NCI-H2029 (cell line): ENCODE data around the gene KIF22.
"Not testable (repeated sequence)": the region's sequence is repeated elsewhere in the genome, so short reads cannot be mapped to it uniquely, and the experiment has no call there.

Experiments
- DNase-seq: peaks from one replicate; lab custom pipeline; 2025; lab: John Stamatoyannopoulos, UW

The KIF22 gene

DNA sequence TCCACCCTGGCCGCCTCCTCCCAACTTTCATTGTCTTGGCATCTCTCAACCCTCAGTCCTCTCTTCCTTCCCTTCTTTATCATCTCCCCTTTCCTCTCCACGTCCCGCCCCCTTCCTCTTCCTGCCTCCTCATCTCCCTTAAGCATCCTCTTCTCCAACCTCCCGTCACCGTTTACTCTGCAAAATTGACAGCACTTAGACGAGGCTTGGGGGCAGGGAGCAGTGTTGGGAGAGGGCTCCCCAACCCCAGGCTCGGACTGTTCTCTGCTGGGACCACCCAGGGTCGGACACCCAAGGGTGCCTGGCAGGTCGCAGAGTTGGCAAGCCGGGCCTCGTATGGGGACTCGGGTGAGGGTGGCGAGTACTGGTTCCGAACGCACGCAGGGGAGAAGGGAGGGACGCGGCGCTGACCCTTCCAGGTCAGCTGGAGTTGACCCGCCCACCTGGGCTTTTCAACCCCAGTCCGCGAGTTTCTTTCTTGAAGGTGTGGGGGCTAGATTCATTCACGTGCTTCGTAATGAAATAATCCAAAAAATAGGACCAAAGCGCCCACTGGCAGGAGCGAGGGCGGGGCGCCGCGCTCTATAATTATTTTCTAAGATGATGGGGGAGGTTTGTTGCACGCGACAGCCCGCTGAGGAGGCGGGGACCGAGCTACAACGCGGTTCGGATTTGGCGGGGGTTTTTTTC is 24.6 kb downstream of the KIF22 start:
- no peak for DNase-seq

DNA sequence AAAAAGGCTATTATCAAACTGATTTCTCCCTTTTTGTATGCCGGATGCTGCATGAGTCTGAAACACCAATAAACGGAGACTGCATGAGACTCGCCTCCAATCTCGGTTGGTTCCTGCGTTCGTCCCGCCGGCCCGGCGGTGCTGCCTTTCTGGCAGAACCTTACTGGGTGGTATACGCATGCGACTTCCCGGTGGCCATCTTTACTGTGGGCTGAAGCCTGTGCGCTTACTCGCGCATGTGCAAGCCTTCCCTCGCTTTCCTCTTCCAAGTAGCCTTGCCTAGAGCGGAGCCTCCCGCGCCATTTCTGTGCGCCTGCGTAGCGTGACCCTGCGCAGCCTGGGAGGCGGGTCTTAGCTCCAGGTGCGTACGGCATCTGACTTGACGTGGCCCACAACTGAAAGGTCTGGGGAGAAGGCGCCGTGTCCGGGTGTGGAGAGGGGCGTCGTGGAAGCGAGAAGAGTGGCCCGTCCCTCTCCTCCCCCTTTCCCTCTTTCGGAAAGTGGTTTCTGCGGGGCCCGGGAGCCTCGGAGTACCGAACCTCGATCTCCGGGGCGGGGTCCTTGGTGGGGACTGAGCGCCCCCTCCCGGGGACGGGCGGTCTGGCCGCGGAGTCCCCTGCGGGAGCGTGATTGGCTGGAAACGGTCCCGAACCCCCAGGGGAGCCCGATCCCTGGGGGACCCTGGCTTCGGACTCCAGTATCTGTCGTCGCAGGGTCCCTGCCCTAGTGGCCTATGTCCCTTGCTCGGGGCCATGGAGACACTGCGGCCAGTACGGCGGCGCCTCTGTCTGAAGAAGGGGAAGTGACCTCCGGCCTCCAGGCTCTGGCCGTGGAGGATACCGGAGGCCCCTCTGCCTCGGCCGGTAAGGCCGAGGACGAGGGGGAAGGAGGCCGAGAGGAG is 25.5 kb downstream of the KIF22 start, which contains the start of gene PAGR1:
TSS of gene PAGR1 (plus strand) at position 360 of the 901 bp plus-strand sequence. CDS start at position 734, 374 bp downstream.
- DNase-seq: peak; percentile 98

DNA sequence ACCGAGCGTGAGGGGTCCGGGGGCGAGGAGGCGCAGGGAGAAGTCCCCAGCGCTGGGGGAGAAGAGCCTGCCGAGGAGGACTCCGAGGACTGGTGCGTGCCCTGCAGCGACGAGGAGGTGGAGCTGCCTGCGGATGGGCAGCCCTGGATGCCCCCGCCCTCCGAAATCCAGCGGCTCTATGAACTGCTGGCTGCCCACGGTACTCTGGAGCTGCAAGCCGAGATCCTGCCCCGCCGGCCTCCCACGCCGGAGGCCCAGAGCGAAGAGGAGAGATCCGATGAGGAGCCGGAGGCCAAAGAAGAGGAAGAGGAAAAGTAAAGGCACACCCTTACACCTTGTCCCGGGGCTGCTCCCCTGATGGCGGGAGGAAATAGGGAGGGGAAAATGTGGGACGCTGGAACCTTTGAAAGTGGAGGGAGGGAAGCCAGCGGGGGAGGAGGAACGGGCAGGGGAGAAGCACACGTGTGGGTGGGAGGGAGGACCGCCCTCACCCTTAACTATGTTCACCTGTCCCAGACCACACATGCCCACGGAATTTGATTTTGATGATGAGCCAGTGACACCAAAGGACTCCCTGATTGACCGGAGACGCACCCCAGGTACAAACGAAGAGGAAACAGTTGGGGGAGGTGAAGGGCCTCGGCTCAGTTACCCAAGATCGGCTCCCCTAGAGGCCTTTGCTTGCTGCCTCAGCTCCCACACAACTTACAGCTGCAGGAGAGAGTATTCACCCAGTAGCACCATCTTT is 26.3 kb downstream of the KIF22 start:
- peak; percentile 24 for DNase-seq

DNA sequence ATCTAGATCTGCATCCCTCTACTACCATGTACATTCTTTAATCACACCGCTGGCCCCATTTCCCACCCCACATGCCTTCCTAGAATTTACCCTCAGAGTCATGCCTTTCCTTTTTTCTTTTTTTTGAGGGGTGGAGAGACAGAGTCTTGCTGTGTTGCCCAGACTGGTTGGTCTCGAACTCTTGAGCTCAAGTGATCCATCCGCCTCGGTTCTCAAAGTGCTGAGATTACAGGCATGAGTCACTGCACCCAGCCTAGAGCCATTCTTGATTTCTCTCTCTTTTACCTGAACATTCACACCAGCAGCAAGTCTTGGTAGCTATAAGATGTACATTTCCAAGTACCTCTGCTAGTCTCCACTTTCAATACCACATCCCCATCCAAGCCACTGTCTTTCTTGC is 27.5 kb downstream of the KIF22 start:
- no peak for DNase-seq

DNA sequence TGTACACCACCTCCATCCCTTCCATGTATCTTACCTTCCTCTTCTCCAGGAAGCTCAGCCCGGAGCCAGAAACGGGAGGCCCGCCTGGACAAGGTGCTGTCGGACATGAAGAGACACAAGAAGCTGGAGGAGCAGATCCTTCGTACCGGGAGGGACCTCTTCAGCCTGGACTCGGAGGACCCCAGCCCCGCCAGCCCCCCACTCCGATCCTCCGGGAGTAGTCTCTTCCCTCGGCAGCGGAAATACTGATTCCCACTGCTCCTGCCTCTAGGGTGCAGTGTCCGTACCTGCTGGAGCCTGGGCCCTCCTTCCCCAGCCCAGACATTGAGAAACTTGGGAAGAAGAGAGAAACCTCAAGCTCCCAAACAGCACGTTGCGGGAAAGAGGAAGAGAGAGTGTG is 29.0 kb downstream of the KIF22 start:
- no peak for DNase-seq

DNA sequence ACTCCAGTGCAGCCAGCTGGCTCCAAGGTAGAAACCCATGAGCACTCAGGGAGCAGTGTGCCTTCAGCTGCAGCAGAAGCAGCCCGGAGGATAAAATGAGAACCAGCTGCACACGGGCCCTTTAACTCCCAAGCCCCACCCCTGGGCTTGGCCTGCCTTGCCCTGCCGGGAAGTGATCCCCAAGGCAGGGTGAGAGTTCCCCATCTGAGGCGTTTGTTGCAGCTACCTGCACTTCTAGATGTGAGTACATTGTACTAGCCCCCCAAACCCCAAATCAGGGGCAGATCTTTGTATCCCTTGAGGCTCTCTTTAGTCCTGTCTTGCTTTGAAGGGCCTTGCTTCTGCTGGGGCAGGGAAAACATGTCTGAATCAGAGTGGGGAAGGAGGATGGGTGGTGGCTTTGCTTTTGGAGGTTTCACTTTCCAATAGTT is 29.7 kb downstream of the KIF22 start, which contains the start of gene MVP:
TSS of gene MVP (plus strand) at position 192 of the 431 bp plus-strand sequence. CDS start 10,088 bp downstream, outside the sequence.
- peak; percentile 19 for DNase-seq

DNA sequence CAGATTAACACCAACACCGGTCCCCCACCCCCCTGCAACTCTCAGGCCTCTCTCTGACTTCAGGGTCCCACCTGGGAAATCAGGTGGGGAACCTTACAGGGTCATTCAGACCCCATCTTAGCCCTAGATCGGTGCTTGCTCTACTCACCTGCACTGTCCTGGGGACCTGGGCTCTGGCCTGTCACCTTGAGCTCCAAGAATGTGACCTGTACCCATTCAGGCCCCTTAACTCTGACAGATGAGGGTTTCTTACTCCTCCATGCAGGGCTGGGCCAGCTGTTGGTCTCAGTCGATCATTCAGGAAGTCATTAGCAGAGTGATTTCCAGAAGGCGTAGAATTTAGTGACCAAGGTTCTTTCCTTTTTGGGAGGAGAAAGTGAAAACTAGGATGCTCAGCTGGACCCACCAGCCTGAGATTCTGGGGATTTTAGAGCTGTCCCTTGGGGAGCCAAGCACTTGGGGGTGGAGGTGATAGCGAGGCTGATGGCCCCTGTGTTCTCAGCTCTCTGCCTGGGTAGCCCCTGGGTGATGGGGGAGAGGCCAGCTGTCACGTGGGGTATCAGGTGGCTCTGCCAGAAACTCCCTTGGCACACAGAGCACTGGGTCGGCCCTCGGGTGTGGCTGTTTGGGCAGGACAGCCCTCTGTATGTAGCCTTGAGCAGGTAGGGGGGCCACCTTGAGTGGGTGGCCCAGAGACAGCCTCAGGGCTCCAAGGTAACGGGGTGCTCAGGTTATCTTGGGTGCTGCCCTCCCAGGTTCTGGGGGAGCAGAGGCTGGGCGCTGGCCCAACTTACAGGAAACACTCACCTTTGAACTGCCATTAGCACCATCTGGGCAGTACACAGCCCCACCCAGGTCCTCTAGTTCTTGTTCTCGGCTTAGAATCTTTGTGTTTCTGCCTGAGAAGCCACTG is 30.4 kb downstream of the KIF22 start:
- DNase-seq: no peak

DNA sequence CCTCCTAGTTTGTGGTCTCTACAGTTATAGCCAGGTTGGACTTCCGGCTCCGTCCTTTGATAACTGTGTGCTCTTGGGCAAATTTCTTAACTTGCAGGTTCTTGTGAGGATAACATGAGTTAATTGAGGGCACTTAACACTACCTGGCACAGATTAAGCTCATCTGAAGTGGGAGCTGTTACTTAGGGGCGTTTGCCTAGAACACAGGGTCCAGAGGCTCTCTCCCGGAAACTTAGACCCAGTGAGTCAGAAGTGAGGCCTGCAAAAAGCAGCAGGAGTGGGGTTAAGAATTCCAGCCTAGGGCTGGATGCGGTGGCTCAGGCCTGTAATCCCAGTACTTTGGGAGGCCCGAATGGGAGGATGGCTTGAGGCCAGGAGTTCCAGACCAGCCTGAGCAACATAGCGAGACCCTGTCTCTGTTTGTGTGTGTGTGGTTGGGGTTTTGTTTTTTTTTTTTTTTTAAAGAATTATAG is 31.1 kb downstream of the KIF22 start:
- DNase-seq: no peak

DNA sequence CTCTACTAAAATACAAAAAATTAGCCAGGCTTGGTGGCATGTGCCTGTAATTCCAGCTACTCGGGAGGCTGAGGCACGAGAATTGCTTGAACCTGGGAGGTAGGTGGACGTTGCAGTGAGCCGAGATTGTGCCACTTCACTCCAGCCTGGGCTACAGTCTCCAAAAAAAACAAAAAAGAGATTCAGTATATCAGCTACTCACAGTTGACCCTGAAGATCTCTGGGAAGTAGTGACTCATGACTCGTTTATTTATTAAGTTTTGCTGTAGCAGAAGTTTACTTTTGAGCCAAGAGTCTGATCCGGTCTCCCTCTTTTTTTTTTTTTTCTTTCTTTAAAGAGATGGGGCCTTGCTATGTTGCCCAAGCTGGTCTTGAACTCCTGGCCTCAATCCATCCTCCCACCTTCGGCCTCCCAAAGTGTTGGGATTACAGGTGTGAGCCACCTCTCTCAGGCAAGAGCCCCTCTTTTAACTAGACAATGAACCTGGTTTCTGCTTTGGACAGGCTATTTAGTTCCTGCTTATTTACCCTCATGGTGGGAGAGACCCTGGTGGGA is 34.1 kb downstream of the KIF22 start:
- DNase-seq: no peak

DNA sequence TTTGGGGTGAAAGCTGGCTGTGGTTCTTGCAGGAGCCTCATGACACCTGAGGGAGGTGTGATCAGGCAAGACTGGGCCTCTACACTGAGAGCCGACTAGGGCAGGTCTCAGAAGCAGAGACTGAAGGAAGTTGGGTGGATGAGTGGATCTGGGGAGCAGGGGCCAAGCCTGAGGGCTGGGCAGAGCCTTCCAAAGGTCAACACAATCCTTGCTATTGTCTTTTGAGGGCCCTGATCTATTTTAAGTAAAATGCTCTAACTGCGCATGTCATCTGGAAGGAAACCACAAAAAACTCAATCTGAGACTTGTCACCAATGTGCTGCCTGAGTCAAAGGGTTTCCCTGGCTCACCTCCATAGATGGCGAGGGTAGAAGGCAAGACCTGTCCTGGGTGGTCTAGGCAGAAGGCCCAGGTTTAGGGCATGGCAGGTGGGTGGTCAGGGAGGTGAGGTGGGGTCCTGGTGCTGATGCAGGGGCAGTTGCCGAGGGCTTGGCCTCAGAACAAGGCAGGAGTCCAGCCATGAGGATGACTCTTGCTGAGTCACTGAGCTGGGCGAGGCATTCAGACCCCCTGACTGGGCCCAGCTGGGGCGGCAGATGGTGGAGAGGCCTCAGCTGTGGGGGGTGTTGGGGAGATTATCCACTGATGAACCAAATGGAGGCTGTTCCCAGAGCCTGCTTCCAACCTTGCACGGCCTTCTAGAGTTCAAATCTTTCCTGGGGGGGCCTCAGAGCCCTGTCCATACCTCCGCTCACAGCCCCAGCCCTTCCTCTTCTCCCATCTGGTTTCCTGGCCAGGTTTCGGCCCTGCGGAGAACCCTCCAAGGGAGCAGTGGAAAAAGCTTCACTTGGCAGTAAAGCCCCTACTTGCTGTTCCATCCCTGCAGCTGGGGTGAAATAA is 34.8 kb downstream of the KIF22 start:
- no peak for DNase-seq

DNA sequence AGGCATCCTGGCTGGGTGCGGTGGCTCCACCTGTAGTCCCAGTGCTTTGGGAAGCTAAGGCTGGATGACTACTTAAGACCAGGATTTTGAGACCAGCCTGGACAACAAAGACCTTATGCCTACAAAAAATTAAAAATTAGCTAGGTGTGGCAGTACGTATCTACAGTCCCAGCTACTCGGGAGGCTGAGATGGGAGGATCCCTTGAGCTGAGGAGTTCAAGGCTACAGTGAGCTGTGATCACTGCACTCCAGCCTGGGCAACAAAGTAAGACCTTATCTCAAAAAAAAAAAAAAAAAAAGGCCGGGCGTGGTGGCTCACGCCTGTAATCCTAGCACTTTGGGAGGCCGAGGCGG is 35.8 kb downstream of the KIF22 start:
- DNase-seq: no peak

DNA sequence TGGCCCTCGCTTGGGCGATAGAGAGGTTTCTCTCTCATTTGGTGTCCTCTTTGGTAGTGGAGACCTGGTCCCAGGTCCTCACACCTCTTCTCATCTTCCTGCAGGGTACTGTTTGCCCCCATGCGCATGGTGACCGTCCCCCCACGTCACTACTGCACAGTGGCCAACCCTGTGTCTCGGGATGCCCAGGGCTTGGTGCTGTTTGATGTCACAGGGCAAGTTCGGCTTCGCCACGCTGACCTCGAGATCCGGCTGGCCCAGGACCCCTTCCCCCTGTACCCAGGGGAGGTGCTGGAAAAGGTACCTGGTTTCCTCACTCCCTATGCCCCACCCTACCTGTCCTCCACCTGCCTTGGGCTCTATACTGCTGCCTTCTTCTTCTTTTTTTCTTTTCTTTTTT is 40.2 kb downstream of the KIF22 start:
- no peak for DNase-seq

DNA sequence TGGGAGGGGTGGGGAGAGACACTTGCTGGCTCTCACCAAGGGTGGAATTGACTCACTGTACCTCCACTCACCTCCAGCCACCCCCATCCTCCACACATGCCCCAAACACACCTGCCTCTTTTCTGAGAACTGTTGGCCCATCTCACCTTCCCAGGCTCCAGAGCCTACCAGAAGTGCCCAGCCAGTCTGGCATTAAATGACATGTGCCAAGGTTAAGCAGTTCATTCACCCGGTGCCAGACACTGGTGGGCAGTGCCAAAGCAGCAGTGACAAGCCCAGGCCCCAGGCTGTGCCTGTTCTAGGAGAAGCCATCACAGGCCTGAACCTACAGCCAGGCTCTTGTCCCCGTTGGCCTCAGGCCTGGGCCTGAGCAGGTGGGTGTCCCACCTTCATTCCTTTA is 40.9 kb downstream of the KIF22 start:
- DNase-seq: no peak

DNA sequence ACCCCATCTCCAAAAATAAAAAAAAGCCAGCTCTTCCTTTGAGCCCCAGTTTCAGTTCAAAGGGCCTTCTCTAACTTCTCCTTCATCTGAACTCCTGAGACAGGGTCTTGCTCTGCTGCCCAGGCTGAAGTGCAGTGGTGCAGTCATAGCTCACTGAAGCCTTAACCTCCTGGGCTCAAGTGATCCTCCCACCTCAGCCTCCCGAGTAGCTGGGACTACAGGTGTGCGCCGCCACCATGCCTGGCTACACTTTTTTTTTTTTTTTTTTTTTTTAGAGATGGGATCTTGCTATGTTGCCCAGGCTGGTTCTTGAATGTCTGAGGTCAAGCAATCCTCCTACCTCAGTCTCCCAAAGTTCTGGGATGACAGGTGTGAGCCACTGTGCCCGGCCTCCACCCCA is 42.7 kb downstream of the KIF22 start:
- DNase-seq: not testable (repeated sequence)

DNA sequence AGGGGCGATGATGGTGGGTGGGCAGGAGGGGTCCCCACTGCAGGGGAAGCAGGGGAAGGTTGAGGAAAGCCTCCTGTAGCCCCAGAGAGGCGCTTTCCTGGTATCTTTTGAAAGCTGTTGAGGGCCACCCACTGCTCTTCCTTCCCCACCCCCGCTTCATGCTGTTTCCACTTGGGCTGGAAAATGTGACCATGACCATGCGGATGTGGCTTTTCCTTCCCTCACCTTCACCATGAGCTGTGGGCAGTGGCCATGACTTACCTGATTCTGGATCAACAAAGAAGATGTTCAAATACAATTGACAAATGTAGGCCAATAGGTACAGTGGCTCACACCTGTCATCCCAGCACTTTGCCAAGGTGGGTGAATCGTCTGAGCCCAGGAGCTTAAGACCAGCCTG is 43.5 kb downstream of the KIF22 start:
- DNase-seq: no peak

DNA sequence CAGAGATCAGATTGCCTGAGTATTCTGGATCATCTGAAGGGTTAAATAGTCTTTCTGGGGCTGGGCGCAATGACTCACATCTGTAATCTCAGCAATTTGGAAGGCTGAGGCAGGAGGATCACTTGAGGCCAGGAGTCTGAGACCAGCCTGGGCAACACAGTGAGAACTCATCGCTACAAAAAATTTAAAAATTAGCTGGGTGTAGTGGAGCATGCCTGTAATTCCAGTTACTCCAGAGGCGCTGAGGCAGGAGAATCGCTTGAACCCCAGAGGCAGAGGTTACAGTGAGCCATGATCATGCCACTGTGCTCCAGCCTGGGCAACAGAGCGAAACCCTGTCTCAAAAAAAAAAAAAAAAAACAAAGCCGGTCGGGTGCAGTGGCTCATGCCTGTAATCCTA is 45.4 kb downstream of the KIF22 start:
- DNase-seq: no peak

DNA sequence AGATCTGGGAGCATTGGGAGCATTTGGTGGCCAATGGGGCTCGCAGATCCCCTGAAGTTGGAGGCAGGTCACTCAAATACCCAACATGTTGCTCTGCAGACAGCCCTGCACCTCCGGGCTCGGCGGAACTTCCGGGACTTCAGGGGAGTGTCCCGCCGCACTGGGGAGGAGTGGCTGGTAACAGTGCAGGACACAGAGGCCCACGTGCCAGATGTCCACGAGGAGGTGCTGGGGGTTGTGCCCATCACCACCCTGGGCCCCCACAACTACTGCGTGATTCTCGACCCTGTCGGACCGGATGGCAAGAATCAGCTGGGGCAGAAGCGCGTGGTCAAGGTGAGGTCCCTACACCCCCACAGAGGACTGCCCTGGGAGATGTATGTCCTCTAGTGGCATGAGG is 46.1 kb downstream of the KIF22 start:
- DNase-seq: no peak

DNA sequence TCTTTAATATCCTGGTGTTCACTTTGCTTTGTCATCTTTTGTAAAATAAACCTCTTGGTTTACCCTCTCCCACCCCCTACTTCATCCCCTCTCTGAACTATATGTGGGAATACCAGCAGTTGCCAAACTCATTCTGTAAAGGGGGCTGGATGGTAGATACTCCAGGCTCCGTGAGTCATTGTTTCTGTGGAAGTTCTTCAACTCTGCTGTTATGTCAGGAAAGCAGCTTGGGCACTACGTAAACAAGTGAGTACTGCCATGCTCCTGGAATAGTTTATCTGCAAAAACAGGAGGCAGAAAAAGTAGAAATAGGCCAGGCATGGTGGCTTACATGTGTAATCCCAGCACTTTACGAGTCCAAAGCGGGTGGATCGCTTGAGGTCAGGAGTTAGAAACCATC is 47.3 kb downstream of the KIF22 start:
- no peak for DNase-seq

DNA sequence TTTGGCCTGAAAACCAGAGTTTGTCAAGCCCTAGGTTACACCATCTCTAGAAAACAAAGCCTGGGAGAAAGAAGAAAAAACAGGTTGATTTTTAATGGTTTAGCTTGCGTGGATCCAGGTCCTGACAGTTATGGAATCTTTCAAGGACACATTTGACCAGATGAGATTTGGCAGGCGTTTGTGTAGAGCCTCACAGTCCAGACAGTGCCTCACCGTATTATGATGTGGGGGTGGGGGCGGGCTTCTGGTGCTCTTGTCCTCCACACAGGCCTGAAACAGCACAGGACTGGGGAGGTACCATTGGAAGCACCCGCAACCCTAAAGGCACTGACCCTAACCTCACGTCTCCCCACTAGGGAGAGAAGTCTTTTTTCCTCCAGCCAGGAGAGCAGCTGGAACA is 49.3 kb downstream of the KIF22 start:
- DNase-seq: no peak

DNA sequence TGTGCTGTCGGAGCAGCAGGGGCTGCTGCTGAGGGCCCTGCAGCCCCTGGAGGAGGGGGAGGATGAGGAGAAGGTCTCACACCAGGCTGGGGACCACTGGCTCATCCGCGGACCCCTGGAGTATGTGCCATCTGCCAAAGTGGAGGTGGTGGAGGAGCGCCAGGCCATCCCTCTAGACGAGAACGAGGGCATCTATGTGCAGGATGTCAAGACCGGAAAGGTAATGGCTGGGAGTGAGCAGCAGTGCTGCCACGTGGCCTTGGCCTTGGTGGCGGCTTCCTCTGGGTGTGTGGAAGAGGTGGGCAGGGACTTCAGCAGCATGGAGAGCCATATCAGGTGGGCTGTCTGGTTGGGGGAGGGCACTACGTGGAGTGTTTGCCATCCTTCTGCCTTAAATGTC is 49.7 kb downstream of the KIF22 start:
- no peak for DNase-seq
